ENCODE measurements around the gene ADAMTS13.

GRCh38 chr9:133429641-133430161 lies 7.5 kb downstream of the ADAMTS13 start:
- TF ChIP-seq, protein P1, sequence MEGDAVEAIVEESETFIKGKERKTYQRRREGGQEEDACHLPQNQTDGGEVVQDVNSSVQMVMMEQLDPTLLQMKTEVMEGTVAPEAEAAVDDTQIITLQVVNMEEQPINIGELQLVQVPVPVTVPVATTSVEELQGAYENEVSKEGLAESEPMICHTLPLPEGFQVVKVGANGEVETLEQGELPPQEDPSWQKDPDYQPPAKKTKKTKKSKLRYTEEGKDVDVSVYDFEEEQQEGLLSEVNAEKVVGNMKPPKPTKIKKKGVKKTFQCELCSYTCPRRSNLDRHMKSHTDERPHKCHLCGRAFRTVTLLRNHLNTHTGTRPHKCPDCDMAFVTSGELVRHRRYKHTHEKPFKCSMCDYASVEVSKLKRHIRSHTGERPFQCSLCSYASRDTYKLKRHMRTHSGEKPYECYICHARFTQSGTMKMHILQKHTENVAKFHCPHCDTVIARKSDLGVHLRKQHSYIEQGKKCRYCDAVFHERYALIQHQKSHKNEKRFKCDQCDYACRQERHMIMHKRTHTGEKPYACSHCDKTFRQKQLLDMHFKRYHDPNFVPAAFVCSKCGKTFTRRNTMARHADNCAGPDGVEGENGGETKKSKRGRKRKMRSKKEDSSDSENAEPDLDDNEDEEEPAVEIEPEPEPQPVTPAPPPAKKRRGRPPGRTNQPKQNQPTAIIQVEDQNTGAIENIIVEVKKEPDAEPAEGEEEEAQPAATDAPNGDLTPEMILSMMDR (IDR thresholded peaks at IDR 0.05), result no peak
- TF ChIP-seq ZFX (IDR thresholded peaks at IDR 0.05; ENCODE audit: borderline replicate concordance), result no peak

Data from 22Rv1 (cell line).